ENCODE data around the gene GRIP1. TPM values are rescaled to one million over a fixed set of nuclear protein-coding genes. Genes with fewer than 3 reads are reported as not detected.

GRIP1 gene
- total and polyA plus RNA-seq, 2 experiments from 2014 or later = 5.1 to 13.7 TPM

DNA sequence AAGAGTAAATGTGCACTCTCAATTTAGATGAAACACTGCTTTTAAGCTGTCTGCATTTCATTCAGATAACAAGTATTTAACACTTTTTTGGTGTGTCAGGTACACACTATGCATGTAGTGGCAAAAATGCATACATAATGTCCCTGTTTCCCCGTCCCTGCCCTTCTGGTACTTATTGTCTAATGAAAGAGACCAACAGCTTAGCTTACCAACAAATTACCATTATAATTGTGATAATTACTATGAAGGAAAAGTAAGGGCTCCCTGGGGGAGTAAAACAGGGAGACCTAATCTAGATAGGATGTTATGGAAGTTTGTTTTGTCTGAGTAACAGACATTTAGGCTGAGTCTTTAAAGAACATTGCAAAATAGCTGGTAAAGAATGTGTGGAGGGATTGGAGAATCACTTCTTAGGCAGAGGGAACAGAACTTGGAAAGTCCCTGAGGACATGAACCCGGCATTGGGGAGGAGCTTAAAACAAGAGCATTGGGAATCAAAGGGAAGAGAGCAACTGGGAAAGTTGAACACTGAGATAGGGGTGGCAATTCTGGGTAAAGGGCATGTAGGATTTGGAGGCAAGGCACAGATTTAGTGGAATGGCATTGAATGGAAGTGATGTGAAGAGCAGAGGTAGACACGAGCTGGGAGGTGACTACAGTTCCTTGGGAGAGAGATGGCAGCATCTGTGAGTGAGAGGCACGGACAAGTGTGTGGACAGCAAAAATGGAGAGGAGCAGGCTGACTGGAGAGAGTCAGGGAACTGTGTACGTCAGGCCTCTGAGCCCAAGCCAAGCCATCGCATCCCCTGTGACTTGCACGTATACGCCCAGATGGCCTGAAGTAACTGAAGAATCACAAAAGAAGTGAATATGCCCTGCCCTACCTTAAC is 181.6 kb downstream of the GRIP1 start:
- Histone ChIP-seq H3K4me2 (peak overlapping the region; percentile 58), H3K4me1 (ENCODE audit: insufficient read depth) (peaks cover 59% of the 10 kb centered on the region), H3K4me3 (no peak overlapping the region), H3K27ac (ENCODE audit: low read depth) (peak overlapping the region; percentile 98), H2AFZ (no peak overlapping the region), H3K9me2 (ENCODE audit: insufficient read depth) (no peaks in the 10 kb centered on the region; the same call in 1 of the 2 replicates), H3K36me3 (ENCODE audit: insufficient read depth) (no peaks in the 10 kb centered on the region; the same call in 1 of the 2 replicates), H3K27me3 (ENCODE audit: insufficient read depth) (no peaks in the 10 kb centered on the region), H3K79me2 (replicated peaks; ENCODE audit: insufficient read depth) (no peaks in the 10 kb centered on the region), H4K20me1 (replicated peaks; ENCODE audit: insufficient read depth) (no peaks in the 10 kb centered on the region), H3F3A (replicated peaks; ENCODE audit: low read depth) (0 out of 2 replicates have a peak, but pooled peaks cover 7% of the 10 kb centered on the region)
- peaks cover 2% of the 10 kb centered on the region for H3K27me3 Mint-ChIP-seq (ENCODE audit: insufficient read depth, low read depth, poor library complexity)
- H3K27ac Mint-ChIP-seq = peak overlapping the region; percentile 96
- H3K4me1 Mint-ChIP-seq = peaks cover 67% of the 10 kb centered on the region
- DNase-seq (ENCODE audit: low spot score) (peak; percentile 79), ATAC-seq (peak; percentile 66)
- peak; percentile 63; the same call in 1 of the 2 replicates for TF ChIP-seq NANOG (IDR thresholded peaks at IDR 0.05; ENCODE audit: borderline replicate concordance)
- no peak for TF ChIP-seq EZH2 (IDR thresholded peaks at IDR 0.05; ENCODE audit: low read depth, unreplicated experiment)
- H3K4me3 Mint-ChIP-seq = peak overlapping the region; percentile 28
- H3K36me3 Mint-ChIP-seq (ENCODE audit: low read depth) = no peaks in the 10 kb centered on the region
- H3K9me3 Mint-ChIP-seq = no peaks in the 10 kb centered on the region

DNA sequence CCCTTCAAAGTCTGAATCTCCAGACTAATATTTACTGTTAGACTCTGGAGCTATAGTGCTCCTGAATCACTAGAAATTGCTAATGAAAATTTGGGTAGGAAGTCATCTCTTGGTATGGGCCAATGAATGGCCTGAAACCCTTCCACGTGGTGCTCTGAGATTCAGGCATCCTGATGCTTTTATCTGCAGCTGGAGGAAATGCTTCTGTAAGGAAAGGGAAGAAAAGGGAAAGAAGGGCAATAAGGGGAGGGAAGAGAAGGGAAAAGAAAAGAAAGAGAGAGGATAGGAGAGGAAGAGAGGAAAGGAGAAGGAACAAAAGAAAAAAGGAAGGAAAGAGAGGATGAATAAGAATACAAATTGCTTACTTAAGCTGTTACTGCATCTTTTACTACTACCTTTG is 182.3 kb downstream of the GRIP1 start:
- no peaks in the 10 kb centered on the region for H3K9me3 Mint-ChIP-seq
- H3K4me1 Mint-ChIP-seq = peaks cover 71% of the 10 kb centered on the region

More for the DNA sequence above, 182.3 kb downstream of the GRIP1 start:
- Histone ChIP-seq H3K27ac (ENCODE audit: low read depth) (peak overlapping the region; percentile 98), H4K20me1 (replicated peaks; ENCODE audit: insufficient read depth) (no peaks in the 10 kb centered on the region), H3K27me3 (ENCODE audit: insufficient read depth) (no peaks in the 10 kb centered on the region), H3K36me3 (ENCODE audit: insufficient read depth) (no peaks in the 10 kb centered on the region; the same call in 1 of the 2 replicates), H3K79me2 (replicated peaks; ENCODE audit: insufficient read depth) (no peaks in the 10 kb centered on the region), H3K9me2 (ENCODE audit: insufficient read depth) (no peaks in the 10 kb centered on the region), H3K4me1 (ENCODE audit: insufficient read depth) (peaks cover 65% of the 10 kb centered on the region), H2AFZ (no peak overlapping the region), H3K4me3 (no peak overlapping the region), H3K4me2 (peak overlapping the region; percentile 58; the same call in 1 of the 2 replicates), H3F3A (replicated peaks; ENCODE audit: low read depth) (0 out of 2 replicates have a peak, but pooled peaks cover 7% of the 10 kb centered on the region)
- H3K27ac Mint-ChIP-seq = peak overlapping the region; percentile 96
- DNase-seq (ENCODE audit: low spot score) (peak; percentile 53), ATAC-seq (peak; percentile 35)
- H3K27me3 Mint-ChIP-seq (ENCODE audit: insufficient read depth, low read depth, poor library complexity) = peaks cover 2% of the 10 kb centered on the region
- TF ChIP-seq JUNB (IDR thresholded peaks at IDR 0.05; ENCODE audit: unreplicated experiment) = no peak
- TF ChIP-seq, protein P1, sequence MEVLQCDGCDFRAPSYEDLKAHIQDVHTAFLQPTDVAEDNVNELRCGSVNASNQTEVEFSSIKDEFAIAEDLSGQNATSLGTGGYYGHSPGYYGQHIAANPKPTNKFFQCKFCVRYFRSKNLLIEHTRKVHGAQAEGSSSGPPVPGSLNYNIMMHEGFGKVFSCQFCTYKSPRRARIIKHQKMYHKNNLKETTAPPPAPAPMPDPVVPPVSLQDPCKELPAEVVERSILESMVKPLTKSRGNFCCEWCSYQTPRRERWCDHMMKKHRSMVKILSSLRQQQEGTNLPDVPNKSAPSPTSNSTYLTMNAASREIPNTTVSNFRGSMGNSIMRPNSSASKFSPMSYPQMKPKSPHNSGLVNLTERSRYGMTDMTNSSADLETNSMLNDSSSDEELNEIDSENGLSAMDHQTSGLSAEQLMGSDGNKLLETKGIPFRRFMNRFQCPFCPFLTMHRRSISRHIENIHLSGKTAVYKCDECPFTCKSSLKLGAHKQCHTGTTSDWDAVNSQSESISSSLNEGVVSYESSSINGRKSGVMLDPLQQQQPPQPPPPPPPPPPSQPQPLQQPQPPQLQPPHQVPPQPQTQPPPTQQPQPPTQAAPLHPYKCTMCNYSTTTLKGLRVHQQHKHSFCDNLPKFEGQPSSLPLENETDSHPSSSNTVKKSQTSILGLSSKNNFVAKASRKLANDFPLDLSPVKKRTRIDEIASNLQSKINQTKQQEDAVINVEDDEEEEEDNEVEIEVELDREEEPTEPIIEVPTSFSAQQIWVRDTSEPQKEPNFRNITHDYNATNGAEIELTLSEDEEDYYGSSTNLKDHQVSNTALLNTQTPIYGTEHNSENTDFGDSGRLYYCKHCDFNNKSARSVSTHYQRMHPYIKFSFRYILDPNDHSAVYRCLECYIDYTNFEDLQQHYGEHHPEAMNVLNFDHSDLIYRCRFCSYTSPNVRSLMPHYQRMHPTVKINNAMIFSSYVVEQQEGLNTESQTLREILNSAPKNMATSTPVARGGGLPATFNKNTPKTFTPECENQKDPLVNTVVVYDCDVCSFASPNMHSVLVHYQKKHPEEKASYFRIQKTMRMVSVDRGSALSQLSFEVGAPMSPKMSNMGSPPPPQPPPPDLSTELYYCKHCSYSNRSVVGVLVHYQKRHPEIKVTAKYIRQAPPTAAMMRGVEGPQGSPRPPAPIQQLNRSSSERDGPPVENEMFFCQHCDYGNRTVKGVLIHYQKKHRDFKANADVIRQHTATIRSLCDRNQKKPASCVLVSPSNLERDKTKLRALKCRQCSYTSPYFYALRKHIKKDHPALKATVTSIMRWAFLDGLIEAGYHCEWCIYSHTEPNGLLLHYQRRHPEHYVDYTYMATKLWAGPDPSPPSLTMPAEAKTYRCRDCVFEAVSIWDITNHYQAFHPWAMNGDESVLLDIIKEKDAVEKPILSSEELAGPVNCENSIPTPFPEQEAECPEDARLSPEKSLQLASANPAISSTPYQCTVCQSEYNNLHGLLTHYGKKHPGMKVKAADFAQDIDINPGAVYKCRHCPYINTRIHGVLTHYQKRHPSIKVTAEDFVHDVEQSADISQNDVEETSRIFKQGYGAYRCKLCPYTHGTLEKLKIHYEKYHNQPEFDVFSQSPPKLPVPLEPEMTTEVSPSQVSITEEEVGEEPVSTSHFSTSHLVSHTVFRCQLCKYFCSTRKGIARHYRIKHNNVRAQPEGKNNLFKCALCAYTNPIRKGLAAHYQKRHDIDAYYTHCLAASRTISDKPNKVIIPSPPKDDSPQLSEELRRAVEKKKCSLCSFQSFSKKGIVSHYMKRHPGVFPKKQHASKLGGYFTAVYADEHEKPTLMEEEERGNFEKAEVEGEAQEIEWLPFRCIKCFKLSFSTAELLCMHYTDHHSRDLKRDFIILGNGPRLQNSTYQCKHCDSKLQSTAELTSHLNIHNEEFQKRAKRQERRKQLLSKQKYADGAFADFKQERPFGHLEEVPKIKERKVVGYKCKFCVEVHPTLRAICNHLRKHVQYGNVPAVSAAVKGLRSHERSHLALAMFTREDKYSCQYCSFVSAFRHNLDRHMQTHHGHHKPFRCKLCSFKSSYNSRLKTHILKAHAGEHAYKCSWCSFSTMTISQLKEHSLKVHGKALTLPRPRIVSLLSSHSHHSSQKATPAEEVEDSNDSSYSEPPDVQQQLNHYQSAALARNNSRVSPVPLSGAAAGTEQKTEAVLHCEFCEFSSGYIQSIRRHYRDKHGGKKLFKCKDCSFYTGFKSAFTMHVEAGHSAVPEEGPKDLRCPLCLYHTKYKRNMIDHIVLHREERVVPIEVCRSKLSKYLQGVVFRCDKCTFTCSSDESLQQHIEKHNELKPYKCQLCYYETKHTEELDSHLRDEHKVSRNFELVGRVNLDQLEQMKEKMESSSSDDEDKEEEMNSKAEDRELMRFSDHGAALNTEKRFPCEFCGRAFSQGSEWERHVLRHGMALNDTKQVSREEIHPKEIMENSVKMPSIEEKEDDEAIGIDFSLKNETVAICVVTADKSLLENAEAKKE (CRISPR knock-in tag; IDR thresholded peaks at IDR 0.05) = 0 out of 2 replicates have a peak, but pooled peaks have one; percentile 21
- H3K36me3 Mint-ChIP-seq (ENCODE audit: low read depth) = no peaks in the 10 kb centered on the region
- no peak overlapping the region; the same call in 2 of the 3 replicates for H3K4me3 Mint-ChIP-seq
